HG03108 (cell line): ENCODE results near the gene MED4.

ENCODE experiments used
- ATAC-seq: cut with Tn5 transposase; IDR thresholded peaks from one replicate; pipeline ENCODE4 v1.9.1; 2021; ENCODE audit warnings: moderate library complexity; ENCODE audit not compliant: unreplicated experiment

The MED4 gene, protein sequence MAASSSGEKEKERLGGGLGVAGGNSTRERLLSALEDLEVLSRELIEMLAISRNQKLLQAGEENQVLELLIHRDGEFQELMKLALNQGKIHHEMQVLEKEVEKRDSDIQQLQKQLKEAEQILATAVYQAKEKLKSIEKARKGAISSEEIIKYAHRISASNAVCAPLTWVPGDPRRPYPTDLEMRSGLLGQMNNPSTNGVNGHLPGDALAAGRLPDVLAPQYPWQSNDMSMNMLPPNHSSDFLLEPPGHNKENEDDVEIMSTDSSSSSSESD

DNA sequence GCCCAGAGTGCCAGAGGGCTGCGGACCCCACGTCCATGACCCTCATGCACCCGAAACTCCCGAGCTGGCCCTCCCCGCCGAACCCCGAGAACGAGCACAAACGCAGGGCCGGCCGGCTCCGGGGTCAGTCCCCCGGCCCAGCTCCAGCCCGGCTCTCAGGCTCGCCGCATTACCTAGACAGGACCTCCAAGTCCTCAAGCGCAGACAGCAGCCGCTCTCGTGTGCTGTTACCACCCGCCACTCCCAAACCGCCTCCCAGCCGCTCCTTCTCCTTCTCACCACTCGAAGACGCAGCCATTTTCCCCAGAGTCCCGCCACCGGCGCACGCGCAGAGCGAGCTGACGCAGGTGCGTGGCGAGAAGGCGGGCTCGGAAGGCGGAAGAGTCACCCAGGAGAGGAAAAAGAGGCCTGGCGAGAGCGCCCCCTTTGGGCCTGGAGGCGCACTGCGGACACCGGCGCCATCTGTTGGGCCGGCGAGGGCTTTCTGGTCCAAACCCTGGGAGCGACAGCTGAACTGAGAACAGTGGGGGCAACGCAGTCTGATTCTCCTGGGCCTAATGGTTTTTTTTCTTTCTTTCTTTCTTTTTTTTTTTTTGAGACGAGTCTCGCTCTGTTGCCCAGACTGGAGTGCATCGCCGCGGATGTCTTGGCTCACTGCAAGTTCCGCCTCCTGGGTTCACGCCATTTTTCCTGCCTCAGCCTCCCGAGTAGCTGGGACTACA, at the start of gene MED4:
Gene MED4, minus strand, starts transcription at position 324 of the 722 bp plus-strand sequence. Its CDS starts 26 bp downstream, at position 298.
- ATAC-seq = peak; percentile 89

DNA sequence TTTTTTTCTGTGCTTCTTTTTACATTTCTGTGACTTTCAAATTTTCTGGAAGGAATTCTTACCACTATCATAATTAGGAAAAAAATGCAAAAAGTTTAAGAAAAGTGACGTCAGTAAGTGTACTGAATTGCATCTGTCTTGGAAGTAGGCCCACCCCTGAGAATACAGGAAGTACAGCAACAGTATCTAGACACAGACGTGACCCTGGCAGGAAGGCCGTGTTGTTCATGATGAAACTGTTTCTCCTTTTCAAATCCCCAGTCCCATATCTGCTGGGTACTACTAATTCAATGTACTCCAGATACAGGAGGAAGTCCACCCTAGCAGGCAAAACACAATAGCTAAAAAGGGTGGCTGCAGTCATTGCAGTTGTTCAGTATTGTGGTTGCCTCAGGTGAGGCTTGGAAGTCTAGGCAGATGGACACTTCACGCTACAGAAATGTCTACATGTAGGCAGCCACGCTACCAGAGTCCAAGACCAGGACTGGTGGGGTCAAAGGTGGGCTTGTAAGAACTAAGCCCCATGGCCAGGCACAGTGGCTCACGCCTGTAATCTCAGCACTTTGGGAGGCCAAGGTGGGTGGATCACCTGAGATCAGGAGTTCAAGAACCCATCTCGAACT, 49.6 kb upstream of the MED4 start:
- no peak for ATAC-seq

DNA sequence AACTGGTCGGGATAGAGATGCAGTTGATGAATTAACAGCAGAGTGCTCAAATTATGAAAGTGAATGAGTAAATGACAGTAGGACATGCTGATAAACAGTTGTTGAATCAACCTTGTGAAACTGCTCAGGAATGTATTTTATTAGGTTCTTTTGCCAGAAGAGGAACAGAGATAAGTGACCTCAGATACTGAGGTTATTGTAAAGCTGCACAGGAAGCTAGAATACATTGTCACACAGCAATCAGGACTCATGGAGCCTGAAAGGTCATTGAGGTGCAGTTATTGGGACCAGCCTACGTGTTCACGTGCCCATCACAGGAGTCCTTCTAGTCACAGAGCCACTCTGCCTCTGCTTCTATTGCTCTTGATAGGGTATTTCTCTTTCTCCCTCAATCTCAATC, 47.5 kb upstream of the MED4 start:
- peak; percentile 84 for ATAC-seq

DNA sequence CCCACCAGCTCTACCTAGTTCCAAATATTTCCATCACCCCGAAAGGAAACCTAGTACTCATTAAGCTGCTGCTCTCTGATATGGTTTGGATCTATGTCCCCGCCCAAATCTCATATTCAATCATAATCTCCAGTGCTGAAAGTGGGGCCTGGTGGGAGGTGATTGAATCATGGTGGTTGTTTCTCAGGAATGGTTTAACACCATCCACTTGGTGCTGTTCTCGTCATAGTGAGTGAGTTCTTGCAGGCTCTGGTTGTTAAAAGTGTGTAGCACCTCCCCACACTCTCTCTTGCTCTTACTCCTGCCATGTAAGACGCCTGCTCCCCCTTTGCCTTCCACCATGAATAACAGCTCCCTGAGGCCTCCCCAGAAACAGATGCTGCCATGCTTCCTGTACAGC, 43.4 kb upstream of the MED4 start:
- ATAC-seq = no peak

DNA sequence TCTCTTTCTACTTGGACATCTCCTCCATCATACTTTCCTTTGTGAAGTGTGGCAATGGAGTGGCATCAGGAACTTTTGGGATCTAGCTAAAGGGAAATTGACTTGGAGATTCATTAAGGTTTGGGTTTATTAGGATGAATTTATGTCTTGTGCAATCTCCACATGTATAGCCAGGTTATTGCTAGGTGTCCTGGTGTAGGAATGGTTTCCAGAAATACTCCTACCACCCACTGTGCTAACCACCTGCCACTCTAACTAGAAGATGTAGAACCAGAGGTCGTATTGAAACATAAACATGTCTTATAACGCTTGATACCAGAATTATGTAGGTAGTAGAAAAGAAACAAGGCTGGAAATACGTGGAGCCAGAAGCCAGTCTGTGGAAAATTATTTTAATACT, 38.1 kb upstream of the MED4 start:
- no peak for ATAC-seq

DNA sequence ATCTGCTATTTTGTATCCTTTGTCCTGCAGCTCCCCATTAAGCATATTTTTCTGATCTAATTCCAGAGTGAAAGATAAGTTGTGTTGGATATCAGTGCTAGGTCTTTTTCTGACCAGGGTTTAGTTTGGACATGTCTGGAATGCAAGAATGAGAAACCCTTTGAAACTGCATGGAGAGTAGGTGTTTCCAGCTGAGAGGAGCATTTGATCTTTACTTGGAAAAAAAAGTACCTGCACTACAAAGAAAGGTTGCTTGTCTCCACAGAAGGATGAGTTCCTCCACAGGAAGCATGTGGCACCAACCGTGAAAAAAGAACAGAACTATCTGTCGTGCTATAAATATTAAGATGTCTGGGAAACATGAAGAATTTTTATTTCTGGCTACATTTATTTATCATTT, 36.6 kb upstream of the MED4 start:
- no peak for ATAC-seq

DNA sequence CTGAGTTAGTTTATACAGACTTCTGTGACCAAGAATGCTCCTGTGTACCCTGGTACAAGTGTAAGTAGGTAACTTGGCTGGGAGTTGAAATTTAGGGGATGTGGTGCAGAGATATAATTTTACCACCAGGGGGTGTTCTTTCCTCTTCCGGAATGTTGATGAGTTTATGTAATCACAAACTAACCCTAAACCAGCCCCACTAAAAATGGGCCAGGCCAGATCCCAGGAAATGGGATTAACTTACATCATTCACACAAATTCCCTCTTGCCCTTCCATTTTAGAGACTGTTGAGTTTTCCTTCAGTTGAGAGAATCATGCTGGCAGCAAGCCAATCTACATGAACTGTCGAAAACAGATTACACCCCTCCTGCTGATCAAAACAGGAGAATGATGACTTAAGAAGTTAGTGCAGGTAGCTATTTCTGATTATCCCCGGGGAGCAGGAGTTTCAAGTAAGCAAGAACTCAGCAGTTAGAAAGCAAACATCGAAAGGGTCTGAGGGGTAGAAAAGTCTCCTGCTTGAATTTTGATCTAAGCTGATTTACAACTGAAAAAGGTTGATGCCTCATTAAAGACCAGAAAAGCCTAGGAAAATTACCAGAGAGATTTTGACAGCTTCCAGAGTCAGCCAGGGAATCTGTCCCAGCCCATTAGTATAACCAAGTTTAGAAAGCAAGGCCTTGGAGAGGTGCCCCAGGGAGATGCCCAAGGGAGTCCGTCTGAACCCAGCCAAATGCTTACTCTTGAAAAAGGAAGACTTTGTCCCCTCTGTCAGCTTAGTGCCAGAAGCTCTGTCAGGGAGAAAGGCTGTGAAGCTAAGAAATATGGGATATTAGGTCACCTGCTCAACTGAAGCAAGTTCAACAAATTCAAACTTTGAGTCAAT, 32.3 kb upstream of the MED4 start:
- ATAC-seq = peak; percentile 69

DNA sequence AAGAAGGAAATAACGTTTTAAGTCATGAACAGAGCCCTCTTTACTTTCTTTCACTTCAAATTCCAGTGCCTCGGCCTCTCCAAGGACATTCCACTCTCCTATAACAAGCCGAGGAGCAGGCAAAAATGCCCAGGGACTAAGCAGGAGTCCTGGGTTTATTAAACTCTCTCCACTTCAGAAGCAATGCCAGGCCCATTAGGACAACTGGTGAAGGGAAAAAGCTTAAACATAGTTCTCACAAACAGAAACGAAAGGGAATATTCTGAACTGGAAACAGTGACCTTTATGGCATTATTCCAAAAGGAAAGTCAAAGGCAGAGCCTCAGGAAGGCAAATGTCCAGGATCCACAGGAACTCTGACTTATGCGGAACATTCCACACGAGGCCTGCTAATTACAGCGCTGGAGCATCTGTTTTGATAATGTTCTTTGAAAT, 30.9 kb upstream of the MED4 start:
- no peak for ATAC-seq

DNA sequence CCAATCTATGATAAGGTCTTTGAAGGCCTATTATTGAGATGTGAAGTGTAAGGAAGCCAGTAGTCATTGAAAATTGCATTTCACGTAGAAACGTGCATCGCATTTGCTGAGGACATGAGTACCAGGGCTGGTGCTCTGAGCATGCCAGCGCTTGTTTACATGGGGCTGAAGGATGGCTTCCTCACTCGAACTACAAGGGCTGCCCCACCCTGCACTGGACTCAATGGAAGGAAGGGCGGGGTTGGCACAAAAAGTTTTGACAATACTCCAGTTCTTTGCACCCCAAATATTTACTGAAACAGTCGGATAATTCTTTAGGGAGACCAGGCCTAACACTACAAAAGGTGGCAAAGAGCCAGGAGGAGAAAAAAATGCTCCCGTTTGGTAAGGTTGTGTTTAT, 28.9 kb upstream of the MED4 start:
- no peak for ATAC-seq

DNA sequence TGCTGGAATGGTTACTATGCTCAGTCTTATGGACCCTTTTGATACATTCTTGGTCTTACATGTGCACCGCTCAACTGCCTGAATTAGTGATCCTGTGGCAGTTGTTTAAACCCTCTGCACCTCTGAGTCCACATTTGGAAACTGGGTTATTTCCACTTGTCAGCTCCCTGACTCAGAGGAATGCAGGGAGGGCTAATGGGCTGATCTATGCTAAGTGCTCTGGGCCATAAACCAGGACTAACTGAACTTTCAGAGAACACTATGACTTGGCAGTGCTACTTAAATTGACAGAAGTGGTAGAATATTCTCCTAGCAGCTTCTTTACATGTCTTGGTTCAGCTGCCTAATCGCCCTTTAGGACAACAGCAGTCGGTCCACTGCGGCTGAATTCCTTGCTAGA, 26.8 kb upstream of the MED4 start:
- ATAC-seq = no peak

DNA sequence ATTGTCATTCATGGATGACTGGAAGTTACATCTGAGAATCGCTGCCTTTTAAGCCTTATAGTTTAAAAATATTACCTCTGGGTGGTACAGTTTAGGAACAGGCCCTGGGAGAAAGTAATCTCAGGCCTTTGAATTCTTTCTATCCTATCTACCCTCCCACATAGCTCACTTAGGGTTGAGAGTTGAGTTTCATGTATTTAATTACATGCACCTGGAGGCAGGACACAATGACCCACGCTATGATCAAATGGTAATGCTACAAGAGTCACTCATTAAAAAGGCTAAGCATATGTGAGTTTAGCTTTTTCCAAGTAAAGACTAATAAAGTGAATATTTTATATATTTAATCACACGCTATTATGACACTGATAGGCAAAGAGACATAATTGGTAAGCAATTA, 25.3 kb upstream of the MED4 start:
- ATAC-seq = no peak

DNA sequence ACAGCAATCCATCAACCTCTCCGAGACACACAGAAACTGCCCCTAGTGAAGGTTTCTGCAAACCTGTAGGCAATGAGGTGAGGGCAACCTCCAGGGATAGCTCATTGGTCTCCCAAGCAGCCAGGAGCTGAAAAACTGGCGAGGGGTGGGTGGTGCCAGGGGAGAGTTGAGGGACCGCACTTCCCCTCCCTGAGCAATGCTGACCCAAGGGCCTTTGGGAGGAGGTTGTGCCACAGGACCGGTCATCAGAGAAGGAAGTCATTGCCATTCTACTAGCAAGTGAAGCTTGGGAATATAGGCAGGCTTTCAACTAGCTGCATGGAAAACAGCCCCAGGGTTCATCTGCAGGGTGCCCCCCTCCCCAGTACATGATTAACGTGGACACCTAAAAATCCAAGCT, 23.1 kb upstream of the MED4 start:
- ATAC-seq = no peak

DNA sequence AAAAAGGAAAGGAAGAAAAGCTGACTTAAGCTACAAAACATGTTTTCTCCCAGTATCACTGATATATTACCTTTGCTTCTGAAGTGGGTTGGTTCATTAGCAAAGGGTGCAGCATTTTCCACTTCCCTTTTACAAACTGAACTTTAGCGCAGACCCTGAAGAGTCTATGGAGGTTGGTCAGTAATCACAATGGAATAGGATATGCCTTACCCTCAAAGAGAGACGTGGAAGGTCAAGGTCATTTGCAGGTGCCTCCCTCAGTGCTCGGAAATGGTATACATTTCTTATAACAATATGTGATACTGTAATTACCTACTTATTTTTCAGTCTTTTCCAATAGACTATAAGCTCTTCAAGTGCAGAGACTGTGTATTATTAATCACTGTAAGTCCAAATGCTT, 21.9 kb upstream of the MED4 start:
- ATAC-seq = no peak

DNA sequence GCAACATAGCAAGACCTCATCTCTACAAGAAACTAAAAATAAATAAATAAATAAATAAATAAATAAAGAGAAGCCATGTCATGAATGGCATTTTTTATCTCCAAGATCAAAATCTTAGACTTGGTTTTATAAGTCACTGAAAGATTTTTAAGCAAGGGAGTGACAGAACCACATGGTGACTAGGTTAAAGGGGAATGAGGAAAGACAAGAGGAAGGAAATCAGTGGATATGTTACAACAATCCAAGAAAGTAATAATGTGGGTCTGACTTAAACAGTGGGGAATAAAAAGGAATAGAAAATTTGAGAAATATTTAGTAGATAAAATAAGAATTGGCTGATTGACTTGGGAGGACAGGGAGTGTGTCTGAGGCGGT, 18.8 kb upstream of the MED4 start:
- ATAC-seq = no peak

DNA sequence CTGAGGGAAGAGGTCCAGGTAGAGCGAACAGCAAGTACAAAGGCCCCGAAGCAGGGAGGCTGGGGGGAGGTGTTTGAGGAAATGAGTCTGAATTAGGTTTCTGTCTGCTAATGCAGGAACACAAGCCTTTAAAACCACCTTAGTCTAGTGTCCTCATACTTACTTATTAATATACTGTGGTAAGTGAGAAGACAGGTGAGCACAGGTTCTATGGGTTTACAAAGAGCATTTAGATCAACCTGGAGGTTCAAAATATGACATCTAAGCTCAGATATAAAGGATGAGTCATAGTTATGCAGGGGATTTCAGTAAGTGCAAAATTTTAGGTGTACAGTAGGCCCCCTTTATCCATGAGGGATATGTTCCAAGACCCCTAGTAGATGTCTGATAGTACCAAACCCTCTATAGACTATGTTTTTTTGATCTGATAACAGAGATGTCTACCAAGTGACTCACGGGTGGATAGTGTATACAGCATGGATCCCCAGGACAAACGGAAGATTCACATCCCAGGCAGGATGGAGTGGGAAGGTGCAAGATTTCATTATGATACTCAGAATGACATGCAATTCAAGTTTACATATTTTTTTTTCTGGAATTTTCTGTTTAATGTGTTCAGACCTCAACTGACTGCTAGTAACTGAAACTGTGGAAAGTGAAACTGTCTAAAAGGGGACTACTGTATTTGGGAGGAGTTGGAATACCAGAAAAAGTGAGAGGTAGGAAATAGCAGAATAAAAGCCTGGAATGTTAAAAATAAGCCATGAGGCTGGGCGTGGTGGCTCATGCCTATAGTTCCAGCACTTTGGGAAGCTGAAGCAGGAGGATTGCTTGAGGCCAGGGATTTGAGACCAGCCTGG, 18.2 kb upstream of the MED4 start:
- ATAC-seq = no peak

DNA sequence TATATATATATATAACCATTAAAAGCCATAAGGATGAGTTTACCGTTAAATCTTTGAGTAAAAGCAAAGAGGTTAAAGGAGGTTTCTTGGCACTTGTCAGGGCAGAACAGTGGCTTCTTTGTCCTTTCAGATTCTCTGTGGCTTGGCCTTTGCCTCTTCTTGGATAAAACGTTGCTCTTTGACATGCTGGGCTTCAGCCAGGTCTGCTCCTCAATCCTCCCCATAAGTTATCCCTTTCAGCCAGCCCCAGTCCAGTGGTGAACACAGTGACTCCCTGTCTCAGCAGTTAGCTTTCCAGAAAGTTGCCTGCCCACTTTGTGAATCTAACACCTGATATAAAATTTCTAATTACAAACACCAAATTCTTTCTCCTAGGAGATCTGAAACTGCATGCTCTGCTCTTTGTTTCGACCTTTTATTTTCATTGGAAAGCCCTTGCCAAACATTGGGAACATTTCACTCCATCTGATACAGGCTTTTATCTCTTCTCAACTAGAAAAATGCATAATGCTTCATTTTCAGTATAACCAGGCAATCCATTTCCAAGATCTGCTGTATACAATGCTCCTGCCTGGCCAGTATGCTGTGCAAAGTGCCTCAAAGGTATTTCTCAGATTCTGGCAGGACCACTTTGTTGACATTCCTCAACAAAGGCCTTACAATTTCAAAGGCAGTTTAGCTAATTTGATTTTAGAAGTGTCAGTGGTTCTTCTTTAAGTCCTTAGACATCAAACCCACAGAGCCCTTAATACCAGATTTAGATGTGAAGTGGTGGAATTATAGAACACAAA, 16.2 kb upstream of the MED4 start:
- no peak for ATAC-seq

DNA sequence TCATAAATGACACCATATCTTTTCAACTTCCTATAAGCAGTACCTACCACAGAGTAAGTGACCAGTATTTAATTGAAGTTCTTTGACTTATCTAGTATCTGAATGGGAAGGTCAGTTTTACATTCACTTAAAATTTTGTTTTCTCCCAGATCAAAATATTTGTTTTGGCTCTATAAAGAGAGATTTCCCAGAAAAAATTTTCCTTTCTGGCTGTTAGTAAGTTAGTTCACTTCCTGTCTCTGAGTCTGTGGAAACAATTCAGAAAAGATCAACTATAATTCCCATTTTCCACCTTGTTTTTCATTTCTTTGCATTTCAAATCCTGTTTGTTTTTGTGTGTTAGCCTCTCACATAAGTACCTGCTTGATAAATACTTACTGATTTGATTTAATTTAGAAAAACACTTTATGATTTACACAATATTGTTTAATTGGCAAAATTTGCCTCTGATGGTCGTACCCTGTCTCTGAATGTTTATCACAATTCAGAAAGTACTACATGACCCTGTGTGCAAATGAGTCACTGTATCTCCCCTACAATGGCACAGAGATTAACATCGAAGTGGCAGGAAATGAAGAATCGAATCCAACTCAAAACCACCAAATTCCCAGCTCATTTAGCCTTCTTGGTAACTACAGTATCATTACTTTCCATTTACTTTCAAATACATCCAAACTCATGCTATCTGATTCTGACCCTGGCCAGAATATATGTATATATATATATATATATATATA, 15.4 kb upstream of the MED4 start:
- no peak for ATAC-seq

DNA sequence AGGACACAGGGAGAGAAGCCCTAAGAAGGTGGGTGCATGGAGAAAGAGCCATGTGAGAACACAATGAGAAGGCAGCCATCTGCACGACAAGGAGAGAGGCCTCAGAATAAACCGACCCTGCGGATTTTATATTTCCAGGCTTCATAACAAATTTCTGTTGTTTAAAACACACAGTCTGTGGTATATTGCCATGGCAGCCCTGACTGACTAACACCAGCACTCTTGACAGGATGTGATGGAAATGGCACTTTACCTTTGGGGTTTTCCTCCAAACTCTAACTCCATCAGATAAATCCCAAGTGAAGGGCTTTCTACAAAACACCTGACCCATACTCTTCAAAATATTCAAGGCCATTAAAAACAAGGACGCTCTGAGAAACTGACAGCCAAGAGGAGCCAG, 13.2 kb upstream of the MED4 start:
- no peak for ATAC-seq

DNA sequence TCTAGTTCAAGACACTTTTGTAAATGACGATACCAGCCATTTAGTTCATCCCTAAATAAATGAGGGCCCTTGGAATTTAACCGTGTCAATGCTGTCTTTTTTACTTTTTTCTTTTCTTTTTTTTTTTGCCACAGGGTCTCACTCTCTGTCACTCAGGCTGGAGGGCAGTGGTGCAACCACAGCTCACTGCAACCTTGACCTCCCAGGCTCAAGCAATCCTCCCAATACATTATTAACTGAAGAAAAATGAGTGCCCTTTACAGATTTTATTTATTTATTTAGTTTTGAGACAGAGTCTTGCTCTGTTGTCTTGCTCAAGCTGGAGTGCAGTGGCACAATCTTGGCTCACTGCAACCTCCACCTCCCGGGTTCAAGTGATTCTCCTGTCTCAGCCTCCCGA, 2.9 kb upstream of the MED4 start:
- no peak for ATAC-seq
